ENCODE measurements around the gene SELPLG. TPM values are rescaled to one million over a fixed set of nuclear protein-coding genes. Genes with fewer than 3 reads are reported as not detected.

The SELPLG gene
- total and polyA plus RNA-seq, 4 donors = 0.87 to 13.0 (median 6.7) TPM

- H3K27ac ChIP-seq (ENCODE audit: low read depth in 1 of 2, low read length in 2 of 2) = no peak overlapping the region
- H3K9me3 ChIP-seq (ENCODE audit: control insufficient read depth, low read length) = no peaks in the 10 kb centered on the region
- intact Hi-C loops (cut with DNase I) = no loop called here
- H3K36me3 ChIP-seq (ENCODE audit: control insufficient read depth in 1 of 2, insufficient read depth in 2 of 2, low read length in 1 of 2) = no peaks in the 10 kb centered on the region
- no peaks in the 10 kb centered on the region for H3K27me3 ChIP-seq (ENCODE audit: control insufficient read depth in 1 of 2, insufficient read depth in 2 of 2, low read length in 1 of 2)
- no peaks in the 10 kb centered on the region for H3K4me1 ChIP-seq (ENCODE audit: control insufficient read depth in 1 of 2, insufficient read depth in 2 of 2, low read length in 2 of 2)
- no peak for ATAC-seq (ENCODE audit: low FRiP score)
- H3K4me3 ChIP-seq (ENCODE audit: low read length in 2 of 2) = no peak overlapping the region
- DNase-seq = peak in 1 of 2 donors; percentile 73
- 29 to 35% methylated on average over 15 of the region's 15 CpGs for WGBS, 2 donors
Observed at GRCh38 chr12:108589028-108589839, 44.5 kb downstream of the SELPLG start.

- DNase-seq (no peak), ATAC-seq (ENCODE audit: low FRiP score) (no peak)
- Histone ChIP-seq H3K36me3 (ENCODE audit: control insufficient read depth in 1 of 2, insufficient read depth in 2 of 2, low read length in 1 of 2) (no peaks in the 10 kb centered on the region), H3K4me3 (ENCODE audit: low read length in 2 of 2) (no peak overlapping the region), H3K27me3 (ENCODE audit: control insufficient read depth in 1 of 2, insufficient read depth in 2 of 2, low read length in 1 of 2) (no peaks in the 10 kb centered on the region), H3K27ac (ENCODE audit: low read depth in 1 of 2, low read length in 2 of 2) (no peak overlapping the region), H3K9me3 (ENCODE audit: control insufficient read depth, low read length) (no peaks in the 10 kb centered on the region), H3K4me1 (ENCODE audit: control insufficient read depth in 1 of 2, insufficient read depth in 2 of 2, low read length in 2 of 2) (no peaks in the 10 kb centered on the region)
- intact Hi-C loops (cut with DNase I) = no loop called here
- WGBS, 2 donors = 69 to 72% methylated on average over 4 of the region's 4 CpGs
Observed at GRCh38 chr12:108587826-108588225, 45.9 kb downstream of the SELPLG start.

DNA sequence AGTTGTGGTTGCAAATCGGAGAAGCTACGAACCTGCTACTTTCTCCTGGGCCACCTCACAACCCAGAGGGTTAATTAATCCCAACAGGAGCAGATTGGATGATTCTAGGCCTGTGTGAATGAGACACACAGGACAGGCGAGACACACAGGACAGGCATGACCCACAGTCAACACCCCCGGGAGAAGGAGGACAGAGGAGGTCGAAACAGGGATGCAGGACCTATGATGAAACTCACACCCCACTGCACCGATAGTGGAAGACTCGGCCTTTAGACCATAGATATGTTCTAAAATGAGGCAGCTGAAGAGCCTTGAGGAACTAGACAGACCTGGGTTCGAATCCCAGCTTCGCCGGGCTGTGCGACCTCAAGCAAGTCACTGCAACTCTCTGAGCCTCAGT lies 47.4 kb downstream of the SELPLG start:
- no peaks in the 10 kb centered on the region for H3K9me3 ChIP-seq (ENCODE audit: control insufficient read depth, low read length)
- H3K27me3 ChIP-seq (ENCODE audit: control insufficient read depth in 1 of 2, insufficient read depth in 2 of 2, low read length in 1 of 2) = no peaks in the 10 kb centered on the region
- H3K4me3 ChIP-seq (ENCODE audit: low read length in 2 of 2) = no peak overlapping the region
- 90 to 92% methylated on average over 11 of the region's 11 CpGs for WGBS, 2 donors
- no peak overlapping the region for H3K27ac ChIP-seq (ENCODE audit: low read depth in 1 of 2, low read length in 2 of 2)
- no peaks in the 10 kb centered on the region for H3K4me1 ChIP-seq (ENCODE audit: control insufficient read depth in 1 of 2, insufficient read depth in 2 of 2, low read length in 2 of 2)
- no peaks in the 10 kb centered on the region for H3K36me3 ChIP-seq (ENCODE audit: control insufficient read depth in 1 of 2, insufficient read depth in 2 of 2, low read length in 1 of 2)
- ATAC-seq (ENCODE audit: low FRiP score) (no peak), DNase-seq (no peak)
- intact Hi-C loops (cut with DNase I) = no loop called here

- 37 to 49% methylated on average over 4 of the region's 4 CpGs for whole genome bisulfite sequencing, 2 donors
- no peak overlapping the region for H3K27ac ChIP-seq (ENCODE audit: low read depth in 1 of 2, low read length in 2 of 2)
- no peak for ATAC-seq (ENCODE audit: low FRiP score)
Observed at GRCh38 chr12:108585864-108586263, 47.8 kb downstream of the SELPLG start.

DNA sequence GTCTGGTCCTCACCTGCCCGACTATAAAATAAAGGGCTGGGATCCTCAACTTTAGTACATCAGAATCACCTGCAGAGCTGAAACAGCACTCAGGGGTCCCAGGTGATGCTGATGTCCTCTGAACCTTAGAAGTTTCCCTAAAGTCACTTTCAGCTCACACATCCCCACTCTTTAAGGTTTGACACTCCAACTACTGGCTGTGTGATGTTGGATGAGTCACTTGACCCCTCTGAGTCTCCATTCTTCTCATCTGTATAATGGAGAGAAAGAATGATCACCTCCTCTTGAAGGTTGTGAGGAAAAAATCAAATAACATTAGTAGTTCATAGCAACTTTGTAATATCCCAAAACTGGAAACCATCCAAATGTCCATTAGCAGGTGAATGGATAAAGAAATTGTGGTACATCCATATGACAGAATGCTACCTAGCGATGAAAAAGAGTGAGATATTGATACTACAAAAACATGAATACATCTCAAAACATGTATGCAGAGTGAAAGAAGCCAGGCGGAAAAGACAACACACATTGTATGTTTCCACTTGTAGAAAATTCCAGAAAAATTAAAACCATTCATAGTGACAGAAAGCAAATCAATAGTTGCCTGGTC lies 49.1 kb downstream of the SELPLG start:
- H3K4me3 ChIP-seq (ENCODE audit: low read length in 2 of 2) = no peak overlapping the region
- DNase-seq = no peak
- H3K36me3 ChIP-seq (ENCODE audit: control insufficient read depth in 1 of 2, insufficient read depth in 2 of 2, low read length in 1 of 2) = no peaks in the 10 kb centered on the region
- no peaks in the 10 kb centered on the region for H3K9me3 ChIP-seq (ENCODE audit: control insufficient read depth, low read length)
- no peaks in the 10 kb centered on the region for H3K27me3 ChIP-seq (ENCODE audit: control insufficient read depth in 1 of 2, insufficient read depth in 2 of 2, low read length in 1 of 2)
- no peak for ATAC-seq (ENCODE audit: low FRiP score)
- H3K27ac ChIP-seq (ENCODE audit: low read depth in 1 of 2, low read length in 2 of 2) = no peak overlapping the region
- no peaks in the 10 kb centered on the region for H3K4me1 ChIP-seq (ENCODE audit: control insufficient read depth in 1 of 2, insufficient read depth in 2 of 2, low read length in 2 of 2)
- 78 to 83% methylated on average over 3 of the region's 3 CpGs for WGBS, 2 donors
- intact Hi-C loops (cut with DNase I) = no loop called here

More at GRCh38 chr12:108585864-108586263, 47.8 kb downstream of the SELPLG start:
- Histone ChIP-seq H3K27me3 (ENCODE audit: control insufficient read depth in 1 of 2, insufficient read depth in 2 of 2, low read length in 1 of 2) (no peaks in the 10 kb centered on the region), H3K4me3 (ENCODE audit: low read length in 2 of 2) (no peak overlapping the region), H3K9me3 (ENCODE audit: control insufficient read depth, low read length) (no peaks in the 10 kb centered on the region), H3K4me1 (ENCODE audit: control insufficient read depth in 1 of 2, insufficient read depth in 2 of 2, low read length in 2 of 2) (no peaks in the 10 kb centered on the region), H3K36me3 (ENCODE audit: control insufficient read depth in 1 of 2, insufficient read depth in 2 of 2, low read length in 1 of 2) (no peaks in the 10 kb centered on the region)
- intact Hi-C loops (cut with DNase I) = no loop called here
- no peak for DNase-seq

- no peaks in the 10 kb centered on the region for H3K36me3 ChIP-seq (ENCODE audit: control insufficient read depth in 1 of 2, insufficient read depth in 2 of 2, low read length in 1 of 2)
- intact Hi-C loops (cut with DNase I) = no loop called here
- ATAC-seq (ENCODE audit: low FRiP score) (no peak), DNase-seq (no peak)
- H3K27ac ChIP-seq (ENCODE audit: low read depth in 1 of 2, low read length in 2 of 2) = no peak overlapping the region
- H3K4me3 ChIP-seq (ENCODE audit: low read length in 2 of 2) = no peak overlapping the region
- no peaks in the 10 kb centered on the region for H3K27me3 ChIP-seq (ENCODE audit: control insufficient read depth in 1 of 2, insufficient read depth in 2 of 2, low read length in 1 of 2)
- H3K9me3 ChIP-seq (ENCODE audit: control insufficient read depth, low read length) = no peaks in the 10 kb centered on the region
- H3K4me1 ChIP-seq (ENCODE audit: control insufficient read depth in 1 of 2, insufficient read depth in 2 of 2, low read length in 2 of 2) = no peaks in the 10 kb centered on the region
- 42 to 45% methylated on average over 7 of the region's 7 CpGs for WGBS, 2 donors
Observed at GRCh38 chr12:108583991-108584390, 49.7 kb downstream of the SELPLG start.

DNA sequence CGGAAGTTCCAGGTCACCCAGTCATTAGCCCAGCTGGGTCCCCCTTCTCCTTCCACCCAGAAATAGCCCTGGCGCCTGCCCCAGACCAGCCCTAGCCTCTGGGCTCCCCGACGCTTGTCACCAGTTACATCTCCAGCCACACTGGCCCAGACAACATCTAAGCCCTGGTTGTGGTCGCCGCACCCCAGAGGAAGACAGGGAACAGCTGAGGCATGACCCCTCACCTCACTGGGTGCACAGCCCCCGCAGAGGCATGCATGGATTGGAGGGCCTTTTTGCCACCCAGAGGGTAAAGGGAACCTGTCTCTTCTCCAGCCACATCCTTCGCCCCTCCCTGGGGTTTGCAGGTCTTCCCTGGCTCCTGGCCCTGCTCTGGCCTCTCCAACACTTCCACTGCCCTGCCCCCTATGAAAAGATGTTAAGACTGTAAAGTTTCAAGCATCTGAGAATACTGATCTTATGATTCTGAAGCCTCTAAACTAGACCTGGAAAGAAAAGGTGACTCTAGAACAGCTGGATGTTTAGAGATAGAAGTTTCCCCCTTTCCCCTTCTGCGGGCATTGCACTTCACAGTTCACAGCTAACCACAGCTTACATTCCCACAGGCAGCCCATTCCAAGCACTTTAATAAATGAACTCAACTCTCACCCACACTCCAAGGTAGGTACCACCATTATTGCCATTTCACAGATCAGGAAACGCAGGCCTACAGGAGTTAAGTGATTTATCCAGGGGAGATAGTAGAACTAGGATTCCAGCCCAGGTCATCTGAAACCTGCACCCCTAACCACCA lies 50.5 kb downstream of the SELPLG start:
- H3K27me3 ChIP-seq (ENCODE audit: control insufficient read depth in 1 of 2, insufficient read depth in 2 of 2, low read length in 1 of 2) = no peaks in the 10 kb centered on the region
- no peaks in the 10 kb centered on the region for H3K9me3 ChIP-seq (ENCODE audit: control insufficient read depth, low read length)
- intact Hi-C loops (cut with DNase I) = no loop called here
- ATAC-seq (ENCODE audit: low FRiP score) = no peak
- no peak overlapping the region for H3K4me3 ChIP-seq (ENCODE audit: low read length in 2 of 2)
- no peak for DNase-seq
- no peaks in the 10 kb centered on the region for H3K4me1 ChIP-seq (ENCODE audit: control insufficient read depth in 1 of 2, insufficient read depth in 2 of 2, low read length in 2 of 2)
- no peak overlapping the region for H3K27ac ChIP-seq (ENCODE audit: low read depth in 1 of 2, low read length in 2 of 2)
- 80 to 84% methylated on average over 10 of the region's 10 CpGs for WGBS, 2 donors
- no peaks in the 10 kb centered on the region for H3K36me3 ChIP-seq (ENCODE audit: control insufficient read depth in 1 of 2, insufficient read depth in 2 of 2, low read length in 1 of 2)

DNA sequence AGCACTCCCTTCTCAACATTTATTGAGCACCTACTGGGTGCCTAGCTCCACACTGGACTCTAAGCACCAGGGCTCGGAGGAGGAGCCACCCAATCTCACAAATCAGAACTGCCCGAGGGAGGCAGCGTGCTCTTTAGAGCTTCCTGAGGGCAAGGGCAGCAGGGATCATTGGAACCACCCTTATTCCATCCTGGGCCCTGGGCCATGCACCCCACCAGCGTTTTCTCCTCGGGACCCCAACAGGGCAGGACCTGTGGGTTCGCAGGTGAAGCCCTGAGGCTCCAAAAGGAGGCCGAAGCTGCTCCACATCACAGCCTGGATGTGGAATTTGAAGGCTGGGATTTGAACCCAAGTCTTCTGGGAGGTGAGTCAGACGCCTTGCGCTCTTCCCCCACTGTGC lies 51.2 kb downstream of the SELPLG start:
- Histone ChIP-seq H3K4me1 (ENCODE audit: control insufficient read depth in 1 of 2, insufficient read depth in 2 of 2, low read length in 2 of 2) (no peaks in the 10 kb centered on the region), H3K27ac (ENCODE audit: low read depth in 1 of 2, low read length in 2 of 2) (no peak overlapping the region), H3K36me3 (ENCODE audit: control insufficient read depth in 1 of 2, insufficient read depth in 2 of 2, low read length in 1 of 2) (no peaks in the 10 kb centered on the region), H3K27me3 (ENCODE audit: control insufficient read depth in 1 of 2, insufficient read depth in 2 of 2, low read length in 1 of 2) (no peaks in the 10 kb centered on the region), H3K4me3 (ENCODE audit: low read length in 2 of 2) (no peak overlapping the region), H3K9me3 (ENCODE audit: control insufficient read depth, low read length) (no peaks in the 10 kb centered on the region)
- ATAC-seq (ENCODE audit: low FRiP score) (no peak), DNase-seq (no peak)
- WGBS, 2 donors = 88 to 90% methylated on average over 9 of the region's 9 CpGs
- intact Hi-C loops (cut with DNase I) = no loop called here
